Posterior cingulate gyrus (tissue), 11 donors: ENCODE results near the gene SCO1.

Source experiments
- DNase-seq, 10 donors: peaks; one replicate each; pipeline versions ENCODE4 v3.0.0 to v3.0.0-alpha.2; 2020 to 2021; ENCODE audit warnings: mixed read lengths in 3 of 10
- intact Hi-C: fragments of 100-400 bp; cut with DNase I; formaldehyde crosslinking; loops from one replicate; pipeline ENCODE4 v1.15.1; 2023

The SCO1 gene

GRCh38 chr17:10697092-10698081 lies at the start of gene SCO1, which contains the start of gene ADPRM:
Gene SCO1 (minus strand): TSS chr17:10697533. CDS start chr17:10697507, 26 bp downstream.
Gene ADPRM (plus strand): TSS chr17:10697594. CDS start chr17:10704927, 7,333 bp downstream.
- peak; percentile 88 to 99 (median 95) for DNase-seq
- intact Hi-C loops = no loop called here

- intact Hi-C loops = no loop called here
These were observed 47.9 kb upstream of the SCO1 start for GRCh38 chr17:10745231-10745630.

GRCh38 chr17:10744501-10745000 lies 47.2 kb upstream of the SCO1 start:
- DNase-seq = peak in 1 of 10 donors; percentile 1
- intact Hi-C loops = no loop called here

More at GRCh38 chr17:10745231-10745630, 47.9 kb upstream of the SCO1 start:
- peak in 1 of 10 donors; percentile 0 for DNase-seq

- intact Hi-C loops = no loop called here
- peak in 1 of 10 donors; percentile 46 for DNase-seq
These were observed 46.1 kb upstream of the SCO1 start for GRCh38 chr17:10743316-10744009.

- intact Hi-C loops = no loop called here
- no peak for DNase-seq
These were observed 45.1 kb upstream of the SCO1 start for GRCh38 chr17:10742431-10742830.

- DNase-seq = peak in 1 of 10 donors; percentile 6
- intact Hi-C loops = no loop called here
These were observed 44.2 kb upstream of the SCO1 start for GRCh38 chr17:10741416-10742135.

GRCh38 chr17:10739386-10739785 lies 42.1 kb upstream of the SCO1 start:
- intact Hi-C loops = loop anchor here (10.0 kb wide), 1 partner anchor 405 kb away; no protein-coding TSS in a partner anchor
- peak in 1 of 10 donors; percentile 47 for DNase-seq

GRCh38 chr17:10738521-10739258 lies 41.4 kb upstream of the SCO1 start:
- intact Hi-C loops = loop anchor here (10.0 kb wide), 1 partner anchor 406 kb away; no protein-coding TSS in a partner anchor
- peak in 1 of 10 donors; percentile 24 for DNase-seq

- intact Hi-C loops = loop anchor here (2.0 to 10.0 kb wide), 2 partner anchors 107 to 407 kb away; no protein-coding TSS in a partner anchor
- DNase-seq = peak in 1 of 10 donors; percentile 6
These were observed 40.4 kb upstream of the SCO1 start for GRCh38 chr17:10737736-10738135.

- intact Hi-C loops = loop anchor here (2.0 to 10.0 kb wide), 2 partner anchors 108 to 408 kb away; no protein-coding TSS in a partner anchor
- DNase-seq = peak; percentile 40 to 93 (median 52)
These were observed 39.9 kb upstream of the SCO1 start for GRCh38 chr17:10737168-10737622.

- peak in 1 of 10 donors; percentile 24 for DNase-seq
- intact Hi-C loops = loop anchor here (2.0 to 10.0 kb wide), 2 partner anchors 109 to 409 kb away; no protein-coding TSS in a partner anchor
These were observed 38.5 kb upstream of the SCO1 start for GRCh38 chr17:10735821-10736220.

- intact Hi-C loops = loop anchor here (10.0 kb wide), 1 partner anchor 410 kb away; no protein-coding TSS in a partner anchor
- no peak for DNase-seq
These were observed 37.9 kb upstream of the SCO1 start for GRCh38 chr17:10735251-10735650.

GRCh38 chr17:10733666-10734065 lies 36.3 kb upstream of the SCO1 start:
- peak in 1 of 10 donors; percentile 14 for DNase-seq
- intact Hi-C loops = loop anchor here (10.0 kb wide), 1 partner anchor 411 kb away; no protein-coding TSS in a partner anchor

GRCh38 chr17:10732121-10732520 lies 34.8 kb upstream of the SCO1 start:
- DNase-seq = peak in 1 of 10 donors; percentile 26
- intact Hi-C loops = loop anchor here (10.0 kb wide), 1 partner anchor 413 kb away; no protein-coding TSS in a partner anchor

GRCh38 chr17:10731408-10731879 lies 34.1 kb upstream of the SCO1 start:
- intact Hi-C loops = loop anchor here (10.0 kb wide), 1 partner anchor 413 kb away; no protein-coding TSS in a partner anchor
- peak in 1 of 10 donors; percentile 6 for DNase-seq

GRCh38 chr17:10730247-10730646 lies 32.9 kb upstream of the SCO1 start:
- peak in 1 of 10 donors; percentile 33 for DNase-seq
- intact Hi-C loops = loop anchor here (10.0 kb wide), 1 partner anchor 415 kb away; no protein-coding TSS in a partner anchor

- intact Hi-C loops = loop anchor here (10.0 kb wide), 1 partner anchor 415 kb away; no protein-coding TSS in a partner anchor
- DNase-seq = peak; percentile 33 to 93 (median 60)
These were observed 32.2 kb upstream of the SCO1 start, which contains the start of gene TMEM220 for GRCh38 chr17:10729334-10730193. Gene TMEM220 (minus strand): TSS chr17:10730023. CDS start chr17:10729851, 172 bp downstream.
